Measurements from ENCODE around the gene PTGDR2.

PTGDR2 gene

GRCh38 chr11:60844045-60844869 lies 11.5 kb downstream of the PTGDR2 start:
- H3K9me2 ChIP-seq (replicated peaks; ENCODE audit: insufficient read depth, low read length), result no peaks in the 10 kb centered on the region
- H3K79me2 ChIP-seq (ENCODE audit: insufficient read depth, low read length), result peaks cover 44% of the 10 kb centered on the region
- no peaks in the 10 kb centered on the region for H3K27me3 ChIP-seq (ENCODE audit: low read length)
- H4K20me1 ChIP-seq (ENCODE audit: low read depth, low read length), result no peaks in the 10 kb centered on the region
- peak overlapping the region; percentile 86 for H3K9ac ChIP-seq (ENCODE audit: low read length)
- peak overlapping the region; percentile 94 for H3K4me3 ChIP-seq (ENCODE audit: insufficient read depth, low read length, poor library complexity, severe bottlenecking)
- H3F3A ChIP-seq (ENCODE audit: insufficient read depth), result no peaks in the 10 kb centered on the region
- H3K36me3 ChIP-seq (ENCODE audit: low read length), result no peaks in the 10 kb centered on the region
- no peak overlapping the region for H2AFZ ChIP-seq (ENCODE audit: low read depth, low read length, severe bottlenecking)
- TF ChIP-seq EZH2phosphoT487 (conservative IDR thresholded peaks at IDR 0.05; ENCODE audit: low read length) (no peak), CTCF (IDR thresholded peaks at IDR 0.05; ENCODE audit: insufficient read depth, low read length, poor library complexity, severe bottlenecking) (no peak)
- peak overlapping the region; percentile 71 for H3K4me2 ChIP-seq (ENCODE audit: low read depth, low read length, poor library complexity, severe bottlenecking)
- H3K9me3 ChIP-seq (ENCODE audit: insufficient read depth, low read length), result no peaks in the 10 kb centered on the region
- H3K27ac ChIP-seq (ENCODE audit: low read depth, low read length), result no peak overlapping the region

- no peak for TF ChIP-seq EZH2phosphoT487 (conservative IDR thresholded peaks at IDR 0.05; ENCODE audit: low read length)
- no peak for TF ChIP-seq CTCF (IDR thresholded peaks at IDR 0.05; ENCODE audit: insufficient read depth, low read length, poor library complexity, severe bottlenecking)
- Histone ChIP-seq H4K20me1 (ENCODE audit: low read depth, low read length) (no peaks in the 10 kb centered on the region), H3K9ac (ENCODE audit: low read length) (peak overlapping the region; percentile 86), H3F3A (ENCODE audit: insufficient read depth) (no peaks in the 10 kb centered on the region), H3K36me3 (ENCODE audit: low read length) (no peaks in the 10 kb centered on the region), H3K9me3 (ENCODE audit: insufficient read depth, low read length) (no peaks in the 10 kb centered on the region), H3K9me2 (replicated peaks; ENCODE audit: insufficient read depth, low read length) (no peaks in the 10 kb centered on the region), H3K79me2 (ENCODE audit: insufficient read depth, low read length) (peaks cover 44% of the 10 kb centered on the region), H3K4me3 (ENCODE audit: insufficient read depth, low read length, poor library complexity, severe bottlenecking) (peak overlapping the region; percentile 94), H3K4me2 (ENCODE audit: low read depth, low read length, poor library complexity, severe bottlenecking) (peak overlapping the region; percentile 71), H2AFZ (ENCODE audit: low read depth, low read length, severe bottlenecking) (peak overlapping the region; percentile 43), H3K27ac (ENCODE audit: low read depth, low read length) (no peak overlapping the region), H3K27me3 (ENCODE audit: low read length) (no peaks in the 10 kb centered on the region)
These were observed 12.8 kb downstream of the PTGDR2 start for GRCh38 chr11:60842668-60843600.

GRCh38 chr11:60841797-60842667 lies 13.7 kb downstream of the PTGDR2 start, which contains the start of gene CCDC86:
TSS of gene CCDC86 (plus strand) at chr11:60842113. CDS start at chr11:60842125, 12 bp downstream.
- no peak for TF ChIP-seq CTCF (IDR thresholded peaks at IDR 0.05; ENCODE audit: insufficient read depth, low read length, poor library complexity, severe bottlenecking)
- no peak for TF ChIP-seq EZH2phosphoT487 (conservative IDR thresholded peaks at IDR 0.05; ENCODE audit: low read length)
- Histone ChIP-seq H3K27ac (ENCODE audit: low read depth, low read length) (no peak within 1 kb of the TSS), H4K20me1 (ENCODE audit: low read depth, low read length) (no peaks in the 10 kb centered on the region), H2AFZ (ENCODE audit: low read depth, low read length, severe bottlenecking) (peak within 1 kb of the TSS; percentile 43), H3K36me3 (ENCODE audit: low read length) (no peaks in the 10 kb centered on the region), H3K4me2 (ENCODE audit: low read depth, low read length, poor library complexity, severe bottlenecking) (peak within 1 kb of the TSS; percentile 71), H3K9ac (ENCODE audit: low read length) (peak within 1 kb of the TSS; percentile 86), H3K9me2 (replicated peaks; ENCODE audit: insufficient read depth, low read length) (no peaks in the 10 kb centered on the region), H3F3A (ENCODE audit: insufficient read depth) (no peaks in the 10 kb centered on the region), H3K4me3 (ENCODE audit: insufficient read depth, low read length, poor library complexity, severe bottlenecking) (peak within 1 kb of the TSS; percentile 94), H3K27me3 (ENCODE audit: low read length) (no peaks in the 10 kb centered on the region), H3K9me3 (ENCODE audit: insufficient read depth, low read length) (no peaks in the 10 kb centered on the region), H3K79me2 (ENCODE audit: insufficient read depth, low read length) (peaks cover 44% of the 10 kb centered on the region)

Data from SU-DHL-6 (cell line).